Ishikawa (cell line): ENCODE results near the gene HSF4.

Experiments used
- CEBPB ChIP-seq: IDR thresholded peaks from 2 replicates; pipeline ENCODE4 v1.6.1; 2012
- CREB1 ChIP-seq: IDR thresholded peaks from 2 replicates; pipeline ENCODE4 v1.6.1; 2012; ENCODE audit warnings: low read depth
- EP300 ChIP-seq: IDR thresholded peaks from 2 replicates; pipeline ENCODE4 v1.6.1; 2012; ENCODE audit warnings: borderline replicate concordance
- FOXM1 ChIP-seq: IDR thresholded peaks from 2 replicates; pipeline ENCODE4 v1.6.1; 2012; ENCODE audit warnings: low read depth, borderline replicate concordance
- NFIC ChIP-seq: IDR thresholded peaks from 2 replicates; pipeline ENCODE4 v1.6.1; 2012
- RAD21 ChIP-seq: IDR thresholded peaks from 2 replicates; pipeline ENCODE4 v1.6.1; 2012; ENCODE audit warnings: low read depth
- TAF1 ChIP-seq: IDR thresholded peaks from 2 replicates; pipeline ENCODE4 v1.6.1; 2012; ENCODE audit warnings: low read depth, mild to moderate bottlenecking
- YY1 ChIP-seq: IDR thresholded peaks from 2 replicates; pipeline ENCODE4 v1.6.1; 2012; ENCODE audit warnings: low read depth
- ZBTB7A ChIP-seq: IDR thresholded peaks from 2 replicates; pipeline ENCODE4 v1.6.1; 2012; ENCODE audit warnings: low read depth
- TF ChIP-seq, protein P1 (sequence below): IDR thresholded peaks from 2 replicates; pipeline ENCODE4 v1.6.1; 2012
- TF ChIP-seq, protein P2 (sequence below): IDR thresholded peaks from 2 replicates; pipeline ENCODE4 v1.6.1; 2012; ENCODE audit warnings: low read depth, mild to moderate bottlenecking

DNA sequence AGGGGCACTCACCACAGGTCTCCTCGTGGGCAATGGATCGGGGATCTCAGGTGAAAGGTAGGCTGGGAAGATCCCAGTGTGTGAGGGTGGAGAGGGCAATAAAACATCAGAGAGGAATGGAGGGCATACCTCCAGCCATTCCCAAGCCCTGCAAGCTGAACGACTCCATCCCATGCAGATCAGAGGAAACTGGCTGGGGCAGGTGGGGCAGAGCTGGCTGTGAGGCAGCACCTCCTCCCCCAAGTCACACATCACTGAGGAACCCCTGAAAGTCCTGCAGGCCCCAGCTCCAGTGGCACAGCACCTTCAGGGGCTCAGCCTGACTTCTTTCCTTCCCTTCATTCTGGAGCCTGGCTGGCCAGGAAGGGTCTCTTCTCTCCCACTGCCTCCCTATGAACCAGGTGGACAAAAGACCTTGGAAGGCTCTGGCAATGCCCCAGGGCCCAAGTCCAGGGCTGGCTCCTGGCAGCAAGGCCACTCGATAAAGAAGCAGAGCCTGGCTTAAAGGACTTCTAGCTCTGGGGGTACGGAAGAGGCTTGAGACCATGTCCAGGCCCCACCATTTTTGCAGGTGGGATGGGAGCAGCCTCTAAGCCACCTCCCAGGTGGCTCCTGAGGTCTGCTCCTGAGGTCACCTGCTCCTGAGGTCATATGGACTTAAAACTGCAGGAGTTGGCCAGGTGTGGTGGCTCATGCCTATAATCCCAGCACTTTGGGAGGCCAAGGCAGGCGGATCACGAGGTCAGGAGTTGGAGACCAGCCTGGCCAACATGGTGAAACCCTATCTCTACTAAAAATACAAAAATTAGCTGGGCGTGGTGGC is 48.9 kb downstream of the HSF4 start:
- TF ChIP-seq, protein P1, sequence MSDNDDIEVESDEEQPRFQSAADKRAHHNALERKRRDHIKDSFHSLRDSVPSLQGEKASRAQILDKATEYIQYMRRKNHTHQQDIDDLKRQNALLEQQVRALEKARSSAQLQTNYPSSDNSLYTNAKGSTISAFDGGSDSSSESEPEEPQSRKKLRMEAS, result no peak
- TF ChIP-seq FOXM1, result no peak
- TF ChIP-seq EP300, result no peak
- TF ChIP-seq TAF1, result no peak
- no peak for TF ChIP-seq YY1
- TF ChIP-seq ZBTB7A, result no peak
- TF ChIP-seq CREB1, result no peak
- TF ChIP-seq, protein P2, sequence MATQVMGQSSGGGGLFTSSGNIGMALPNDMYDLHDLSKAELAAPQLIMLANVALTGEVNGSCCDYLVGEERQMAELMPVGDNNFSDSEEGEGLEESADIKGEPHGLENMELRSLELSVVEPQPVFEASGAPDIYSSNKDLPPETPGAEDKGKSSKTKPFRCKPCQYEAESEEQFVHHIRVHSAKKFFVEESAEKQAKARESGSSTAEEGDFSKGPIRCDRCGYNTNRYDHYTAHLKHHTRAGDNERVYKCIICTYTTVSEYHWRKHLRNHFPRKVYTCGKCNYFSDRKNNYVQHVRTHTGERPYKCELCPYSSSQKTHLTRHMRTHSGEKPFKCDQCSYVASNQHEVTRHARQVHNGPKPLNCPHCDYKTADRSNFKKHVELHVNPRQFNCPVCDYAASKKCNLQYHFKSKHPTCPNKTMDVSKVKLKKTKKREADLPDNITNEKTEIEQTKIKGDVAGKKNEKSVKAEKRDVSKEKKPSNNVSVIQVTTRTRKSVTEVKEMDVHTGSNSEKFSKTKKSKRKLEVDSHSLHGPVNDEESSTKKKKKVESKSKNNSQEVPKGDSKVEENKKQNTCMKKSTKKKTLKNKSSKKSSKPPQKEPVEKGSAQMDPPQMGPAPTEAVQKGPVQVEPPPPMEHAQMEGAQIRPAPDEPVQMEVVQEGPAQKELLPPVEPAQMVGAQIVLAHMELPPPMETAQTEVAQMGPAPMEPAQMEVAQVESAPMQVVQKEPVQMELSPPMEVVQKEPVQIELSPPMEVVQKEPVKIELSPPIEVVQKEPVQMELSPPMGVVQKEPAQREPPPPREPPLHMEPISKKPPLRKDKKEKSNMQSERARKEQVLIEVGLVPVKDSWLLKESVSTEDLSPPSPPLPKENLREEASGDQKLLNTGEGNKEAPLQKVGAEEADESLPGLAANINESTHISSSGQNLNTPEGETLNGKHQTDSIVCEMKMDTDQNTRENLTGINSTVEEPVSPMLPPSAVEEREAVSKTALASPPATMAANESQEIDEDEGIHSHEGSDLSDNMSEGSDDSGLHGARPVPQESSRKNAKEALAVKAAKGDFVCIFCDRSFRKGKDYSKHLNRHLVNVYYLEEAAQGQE, result no peak
- TF ChIP-seq CEBPB, result no peak
- TF ChIP-seq NFIC, result no peak
- no peak for TF ChIP-seq RAD21
